H1 (cell line): Measurements from ENCODE around the gene NKAIN1. TPM values are rescaled to one million over a fixed set of nuclear protein-coding genes. Genes with fewer than 3 reads are reported as not detected.

Experiments used
- CTCF ChIA-PET: fragments of 300-600 bp; sonication (Branson Sonifier 250); formaldehyde crosslinking; loops from one replicate; lab custom pipeline; 2021; ENCODE audit not compliant: partially characterized antibody; lab: Charles Lee
- POLR2A ChIA-PET: fragments of 300-600 bp; sonication (Branson Sonifier 250); formaldehyde crosslinking; loops from one replicate; lab custom pipeline; 2021; ENCODE audit warnings: inconsistent platforms; ENCODE audit not compliant: partially characterized antibody; lab: Charles Lee
- DNase-seq, 2 experiments: peaks; one replicate each; pipeline versions ENCODE4 v3.0.0 to v3.0.0-alpha.2; 2010 to 2022; ENCODE audit warnings: low spot score in 2 of 2, low read depth in 1 of 2, mixed read lengths in 1 of 2
- FAIRE-seq: peaks from 2 replicates; lab custom pipeline; 2011; peaks lifted over from hg19 to GRCh38; lab: Jason Lieb, UNC
- H2AFZ ChIP-seq: 2 replicates; pipeline ENCODE4 v1.8.1; 2012; ENCODE audit warnings: low read length, inconsistent platforms
- H2AK5ac ChIP-seq: 2 replicates; pipeline ENCODE4 v1.6.1; 2013; ENCODE audit warnings: low read depth, low read length
- H2BK120ac ChIP-seq: replicated peaks from 2 replicates; pipeline ENCODE3; 2013; ENCODE audit warnings: low read depth, low read length, inconsistent platforms
- H2BK12ac ChIP-seq: 2 replicates; pipeline ENCODE4 v1.6.1; 2013; ENCODE audit warnings: low read depth, low read length
- H2BK15ac ChIP-seq: 2 replicates; pipeline ENCODE4 v1.6.1; 2013; ENCODE audit warnings: low read length
- H2BK20ac ChIP-seq: 2 replicates; pipeline ENCODE4 v1.6.1; 2013; ENCODE audit warnings: low read length
- H2BK5ac ChIP-seq: 2 replicates; pipeline ENCODE4 v1.6.1; 2013; ENCODE audit warnings: low read depth, low read length
- H3K14ac ChIP-seq: 2 replicates; pipeline ENCODE4 v1.6.1; 2013; ENCODE audit warnings: inconsistent platforms; ENCODE audit not compliant: insufficient read length
- H3K18ac ChIP-seq: 2 replicates; pipeline ENCODE4 v1.6.1; 2013; ENCODE audit warnings: low read length; ENCODE audit errors: extremely low read depth
- H3K23ac ChIP-seq: 2 replicates; pipeline ENCODE4 v1.6.1; 2013; ENCODE audit warnings: inconsistent platforms; ENCODE audit not compliant: insufficient read length
- H3K23me2 ChIP-seq: 2 replicates; pipeline ENCODE4 v1.6.1; 2013; ENCODE audit warnings: low read depth, low read length
- H3K27ac ChIP-seq: 2 replicates; pipeline ENCODE4 v1.6.1; 2011; ENCODE audit warnings: low read depth, low read length, inconsistent platforms
- H3K27me3 ChIP-seq, 4 experiments: replicated peaks in 1 of 4; 1 replicate in 1 of 4; 2 replicates in 3 of 4; pipeline versions ENCODE4 v1.6.1 to v1.8.1; 2011 to 2013; ENCODE audit warnings: low read length in 3 of 4, mild to moderate bottlenecking in 3 of 4, inconsistent platforms in 2 of 4, mixed read lengths in 2 of 4, moderate library complexity in 1 of 4; ENCODE audit not compliant: control insufficient read depth in 3 of 4, insufficient read depth in 3 of 4; ENCODE audit errors: extremely low read depth in 1 of 4
- H3K36me3 ChIP-seq, 4 experiments: 2 replicates each; pipeline versions ENCODE4 v1.6.1 to v1.8.1; 2011 to 2013; ENCODE audit warnings: mild to moderate bottlenecking in 4 of 4, low read length in 3 of 4, moderate library complexity in 2 of 4, control low read depth in 1 of 4, inconsistent platforms in 1 of 4; ENCODE audit not compliant: insufficient read depth in 4 of 4, control insufficient read depth in 2 of 4
- H3K4ac ChIP-seq: replicated peaks from 2 replicates; pipeline ENCODE3; 2013; ENCODE audit warnings: low read length, low read depth, mixed read lengths, inconsistent platforms; ENCODE audit not compliant: insufficient read length
- H3K4me1 ChIP-seq, 4 experiments: replicated peaks in 1 of 4; 1 replicate in 1 of 4; 2 replicates in 3 of 4; pipeline versions ENCODE4 v1.6.1 to v1.8.1; 2011 to 2013; ENCODE audit warnings: low read length in 3 of 4, inconsistent platforms in 2 of 4, mixed read lengths in 1 of 4; ENCODE audit not compliant: insufficient read depth in 4 of 4, control insufficient read depth in 3 of 4
- H3K4me2 ChIP-seq, 2 experiments: 2 replicates each; pipeline versions ENCODE4 v1.6.1 to v1.8.1; 2011 to 2013; ENCODE audit warnings: low read depth in 2 of 2, low read length in 2 of 2, control low read depth in 1 of 2, inconsistent platforms in 1 of 2, mild to moderate bottlenecking in 1 of 2; ENCODE audit not compliant: insufficient read depth in 1 of 2
- H3K4me3 ChIP-seq, 4 experiments: fragments of 200-600, 300-600 bp in 1 of 4; sonication (generic), shearing (Covaris generic), sonication (Bioruptor Twin) in 1 of 4; 2 replicates each; pipeline versions ENCODE4 v1.5.1 to v1.8.1; 2011 to 2016; ENCODE audit warnings: low read length in 4 of 4, low read depth in 3 of 4, control low read depth in 2 of 4, inconsistent platforms in 2 of 4, mild to moderate bottlenecking in 2 of 4, mixed read lengths in 1 of 4, moderate library complexity in 1 of 4; ENCODE audit not compliant: insufficient read depth in 2 of 4; ENCODE audit errors: extremely low read depth in 1 of 4
- H3K56ac ChIP-seq: replicated peaks from 2 replicates; pipeline ENCODE3; 2013; ENCODE audit warnings: low read depth, mild to moderate bottlenecking, mixed read lengths, low read length, inconsistent platforms; ENCODE audit not compliant: insufficient read length
- H3K79me1 ChIP-seq: 2 replicates; pipeline ENCODE4 v1.6.1; 2013; ENCODE audit warnings: low read depth, low read length, control low read depth
- H3K79me2 ChIP-seq, 2 experiments: 2 replicates each; pipeline versions ENCODE4 v1.6.1 to v1.8.1; 2012 to 2013; ENCODE audit warnings: low read length in 2 of 2, mild to moderate bottlenecking in 2 of 2, inconsistent platforms in 1 of 2; ENCODE audit not compliant: insufficient read depth in 2 of 2, control insufficient read depth in 1 of 2
- H3K9ac ChIP-seq, 4 experiments: replicated peaks in 1 of 4; 1 replicate in 1 of 4; 2 replicates in 3 of 4; pipeline versions ENCODE4 v1.6.1 to v1.8.1; 2011 to 2013; ENCODE audit warnings: low read depth in 3 of 4, low read length in 3 of 4, control low read depth in 2 of 4, mild to moderate bottlenecking in 2 of 4, moderate library complexity in 2 of 4, inconsistent platforms in 1 of 4; ENCODE audit errors: extremely low read depth in 1 of 4
- H3K9me3 ChIP-seq, 2 experiments: 2 replicates each; pipeline versions ENCODE4 v1.6.1 to v1.8.1; 2012 to 2013; ENCODE audit warnings: mild to moderate bottlenecking in 2 of 2, moderate library complexity in 2 of 2, control low read depth in 1 of 2, inconsistent platforms in 1 of 2, low read depth in 1 of 2, low read length in 1 of 2, mixed read lengths in 1 of 2; ENCODE audit not compliant: insufficient read depth in 2 of 2
- H4K20me1 ChIP-seq, 2 experiments: replicated peaks in 1 of 2; 2 replicates each; pipeline versions ENCODE3 to v1.8.1; 2011 to 2013; ENCODE audit warnings: inconsistent platforms in 2 of 2, low read length in 2 of 2, mild to moderate bottlenecking in 1 of 2; ENCODE audit not compliant: insufficient read depth in 2 of 2, control insufficient read depth in 1 of 2
- H4K5ac ChIP-seq: 2 replicates; pipeline ENCODE4 v1.6.1; 2013; ENCODE audit warnings: low read length, low read depth, mixed read lengths, inconsistent platforms; ENCODE audit not compliant: insufficient read length
- H4K8ac ChIP-seq: 2 replicates; pipeline ENCODE4 v1.8.0; 2013; ENCODE audit warnings: mild to moderate bottlenecking, moderate library complexity, low read length, inconsistent platforms; ENCODE audit not compliant: insufficient read depth; ENCODE audit errors: extremely low read depth
- H4K91ac ChIP-seq: replicated peaks from 2 replicates; pipeline ENCODE3; 2013; ENCODE audit warnings: low read length, mixed read lengths, inconsistent platforms; ENCODE audit not compliant: insufficient read length
- ATF2 ChIP-seq: IDR thresholded peaks from 2 replicates; pipeline ENCODE4 v1.6.1; 2012; ENCODE audit warnings: low read length, inconsistent platforms
- BRCA1 ChIP-seq: IDR thresholded peaks from 2 replicates; pipeline ENCODE4 v1.6.1; 2012; ENCODE audit warnings: low read depth, low read length, improper control_type of control experiment
- CREB1 ChIP-seq: IDR thresholded peaks from 2 replicates; pipeline ENCODE4 v1.6.1; 2012; ENCODE audit warnings: inconsistent platforms
- EP300 ChIP-seq, 2 experiments: IDR thresholded peaks; 1 replicate in 1 of 2; 2 replicates in 1 of 2; pipeline ENCODE4 v1.6.1; 2011 to 2012; ENCODE audit warnings: low read depth in 2 of 2, low read length in 2 of 2, mild to moderate bottlenecking in 2 of 2, borderline replicate concordance in 1 of 2, inconsistent platforms in 1 of 2, moderate library complexity in 1 of 2
- NANOG ChIP-seq: IDR thresholded peaks from 2 replicates; pipeline ENCODE4 v1.6.1; 2011; ENCODE audit warnings: low read length, low read depth, mild to moderate bottlenecking, inconsistent platforms; ENCODE audit not compliant: insufficient read depth, poor library complexity, severe bottlenecking
- PHF8 ChIP-seq: fragments of 200-600 bp; sonication (generic); conservative IDR thresholded peaks from 2 replicates; pipeline ENCODE4 v1.7.1; 2012; ENCODE audit warnings: low read depth, mild to moderate bottlenecking, inconsistent platforms, low read length, moderate library complexity
- RNF2 ChIP-seq: fragments of 200-900, 300-1000 bp; sonication (generic); IDR thresholded peaks from 2 replicates; pipeline ENCODE4 v1.7.1; 2016; ENCODE audit warnings: borderline replicate concordance, low read depth, mild to moderate bottlenecking, antibody characterized with exemption, low read length; ENCODE audit not compliant: poor library complexity, severe bottlenecking; ENCODE audit errors: missing control alignments
- SAP30 ChIP-seq: fragments of 300-600 bp; sonication (generic); IDR thresholded peaks from 2 replicates; pipeline ENCODE4 v1.7.1; 2012; ENCODE audit warnings: low read length, moderate library complexity, mild to moderate bottlenecking, inconsistent platforms; ENCODE audit not compliant: insufficient read depth, insufficient replicate concordance
- SIN3A ChIP-seq, 2 experiments: IDR thresholded peaks in 1 of 2; conservative IDR thresholded peaks in 1 of 2; 2 replicates each; pipeline ENCODE4 v1.6.1; 2011 to 2012; ENCODE audit warnings: low read length in 2 of 2, improper control_type of control experiment in 1 of 2, low read depth in 1 of 2, mild to moderate bottlenecking in 1 of 2
- SIX5 ChIP-seq: IDR thresholded peaks from 2 replicates; pipeline ENCODE4 v1.6.1; 2011; ENCODE audit warnings: mild to moderate bottlenecking, low read depth, low read length
- SP4 ChIP-seq: IDR thresholded peaks from 2 replicates; pipeline ENCODE4 v1.6.1; 2012; ENCODE audit warnings: low read length, inconsistent platforms
- WGBS, 2 experiments: shearing (Covaris generic) in 1 of 2; methylation state at CpG; one replicate each; pipeline versions ENCODE4 v1.1.6 to v1.1.7; 2013 to 2015; ENCODE audit warnings: low lambda C conversion rate in 2 of 2, mixed read lengths in 2 of 2, inconsistent platforms in 1 of 2, low coverage in 1 of 2, missing lambda C conversion rate in 1 of 2; ENCODE audit not compliant: insufficient replicate concordance in 2 of 2, insufficient coverage in 1 of 2, insufficient read length in 1 of 2; ENCODE audit errors: extremely low coverage in 1 of 2, missing lambda C conversion rate in 1 of 2; 5-methylcytosine and 5-hydroxymethylcytosine counted together
- polyA plus RNA-seq, 7 experiments: library from polyadenylated mRNA; depleted of rRNA in 3 of 7; stranded (reverse) in 5 of 7; unstranded in 2 of 7; fragments of >200 nt in 5 of 7; fragments of 200-250 nt in 2 of 7; gene quantifications; 1 replicate in 5 of 7; 2 replicates in 1 of 7; 4 replicates in 1 of 7; pipeline versions ENCODE4 v1.2.1 to v1.2.3, GENCODE V29; 2011 to 2013; ENCODE audit warnings: missing spikeins in 2 of 7, mixed read lengths in 2 of 7
- total RNA-seq: library from RNA; stranded (reverse); fragmentation: NEBNext Ultra II Directional; extraction: Animal tissue kit (Norgen Biotek cat#: 25700); gene quantifications from 2 replicates; pipeline ENCODE4 v1.2.1, GENCODE V29; 2021

The NKAIN1 gene
- total and polyA plus RNA-seq, 2 of the 8 experiments (the other 6 are each of a cell fraction or from before 2014, with no cell fraction given) = 59.3 to 66.9 TPM

- Histone ChIP-seq H3K79me2 (peaks cover 3% of the 10 kb centered on the region in 2 experiments; a peak in 1 of 4 replicates), H3K23me2 (no peaks in the 10 kb centered on the region), H3K9me3 (no peaks in the 10 kb centered on the region), H3K4ac (no peak overlapping the region), H3K4me3 (no peak overlapping the region), H2AFZ (no peak overlapping the region), H2BK5ac (no peak overlapping the region), H4K91ac (no peak overlapping the region), H3K56ac (no peak overlapping the region), H3K9ac (no peak overlapping the region), H3K79me1 (peaks cover 12% of the 10 kb centered on the region; the same call in 1 of the 2 replicates), H3K18ac (no peak overlapping the region), H2BK120ac (no peak overlapping the region), H3K27me3 (no peaks in the 10 kb centered on the region), H2BK12ac (no peak overlapping the region), H3K4me2 (no peak overlapping the region), H4K5ac (no peak overlapping the region), H4K20me1 (peaks cover 5 to 8% of the 10 kb centered on the region in 2 experiments), H3K36me3 (no peaks in the 10 kb centered on the region), H3K23ac (no peak overlapping the region), H3K14ac (no peak overlapping the region), H3K4me1 (peaks cover 0 to 2% (median 0%) of the 10 kb centered on the region in 4 experiments; a peak in 3 of 7 replicates), H4K8ac (no peak overlapping the region), H2BK20ac (no peak overlapping the region), H2AK5ac (no peak overlapping the region), H3K27ac (no peak overlapping the region), H2BK15ac (no peak overlapping the region)
- ChIA-PET POLR2A (no interaction called here), CTCF (interaction anchor here (0.9 to 1.9 kb wide), 7 partner anchors 11 to 40 kb away, joined by 3 to 10 read pairs (median 4); no protein-coding TSS in a partner anchor)
- DNase-seq (no peak), FAIRE-seq (no peak)
- WGBS, 2 experiments = 82% methylated on average over 9 of the region's 9 CpGs; no CpG with 5 or more reads in 1 of the 2 experiments
- TF ChIP-seq SIX5 (no peak), SP4 (no peak), PHF8 (no peak), NANOG (no peak), RNF2 (no peak), SIN3A (conservative IDR thresholded peaks at IDR 0.05 in 1 of 2, IDR thresholded peaks at IDR 0.05 in 1 of 2; ENCODE audit: low read depth in 1 of 2, low read length in 2 of 2) (no peak), BRCA1 (no peak), EP300 (IDR thresholded peaks at IDR 0.05; ENCODE audit: borderline replicate concordance in 1 of 2, low read depth in 2 of 2, low read length in 2 of 2) (no peak), SAP30 (no peak), ATF2 (no peak), CREB1 (no peak)
Observed at GRCh38 chr1:31224068-31224467, 15.6 kb downstream of the NKAIN1 start.
